ACC112 (cell line): ENCODE results near the gene MAP3K12.

ENCODE experiments used
- H2AFZ ChIP-seq: fragments of 200-600 bp; sonication (generic); one replicate; pipeline ENCODE4 v1.6.0; 2017; ENCODE audit warnings: antibody characterized with exemption, low read length; ENCODE audit not compliant: unreplicated experiment
- H3K27ac ChIP-seq: fragments of 200-600 bp; sonication (generic); 2 replicates; pipeline ENCODE4 v1.5.1; 2014; ENCODE audit warnings: low read depth, mild to moderate bottlenecking, antibody characterized with exemption, low read length, moderate library complexity
- H3K27me3 ChIP-seq: fragments of 200-600 bp; sonication (generic); 2 replicates; pipeline ENCODE4 v1.6.1; 2014; ENCODE audit warnings: mild to moderate bottlenecking, antibody characterized with exemption, low read length, moderate library complexity, mixed read lengths; ENCODE audit not compliant: insufficient read depth
- H3K36me3 ChIP-seq: fragments of 200-600 bp; sonication (generic); 2 replicates; pipeline ENCODE4 v1.6.1; 2016; ENCODE audit warnings: mild to moderate bottlenecking, antibody characterized with exemption, low read length, moderate library complexity, mixed read lengths; ENCODE audit not compliant: insufficient read depth
- H3K4me1 ChIP-seq: fragments of 200-600 bp; sonication (generic); one replicate; pipeline ENCODE4 v1.6.1; 2016; ENCODE audit warnings: low read length, mixed read lengths; ENCODE audit not compliant: insufficient read depth, unreplicated experiment, control insufficient read depth
- H3K4me3 ChIP-seq: fragments of 200-600 bp; sonication (generic); 2 replicates; pipeline ENCODE4 v1.5.1; 2014; ENCODE audit warnings: mild to moderate bottlenecking, low read depth, low read length
- H3K79me2 ChIP-seq: fragments of 200-600 bp; sonication (generic); one replicate; pipeline ENCODE4 v1.6.0; 2016; ENCODE audit warnings: low read length; ENCODE audit not compliant: control insufficient read depth, unreplicated experiment, insufficient read depth

The MAP3K12 gene

DNA sequence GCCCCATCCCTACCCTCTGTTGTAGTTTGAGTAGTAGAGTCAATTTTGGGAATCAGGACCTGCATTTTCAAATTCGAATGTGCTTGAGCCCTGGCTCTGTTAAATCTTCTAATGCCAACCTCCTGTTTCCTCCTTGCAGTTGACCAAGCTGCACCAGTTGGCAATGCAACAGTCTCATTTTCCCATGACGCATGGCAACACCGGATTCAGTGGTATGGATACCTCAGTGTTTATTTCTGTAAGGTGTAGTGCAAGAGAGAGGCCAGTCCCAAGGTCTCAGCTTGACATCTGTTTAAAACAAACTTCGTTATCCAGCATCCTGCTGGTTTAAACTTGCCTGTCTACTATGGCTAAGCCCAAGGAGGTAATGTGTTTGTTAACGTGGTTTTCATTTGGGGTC lies 32.2 kb downstream of the MAP3K12 start:
- H3K36me3 ChIP-seq: peaks cover 73% of the 10 kb centered on the region
- H3K4me1 ChIP-seq: peaks cover 7% of the 10 kb centered on the region
- no peak overlapping the region for H2AFZ ChIP-seq
- H3K79me2 ChIP-seq: peaks cover 69% of the 10 kb centered on the region
- no peak overlapping the region for H3K4me3 ChIP-seq
- no peak overlapping the region for H3K27ac ChIP-seq
- no peaks in the 10 kb centered on the region for H3K27me3 ChIP-seq

DNA sequence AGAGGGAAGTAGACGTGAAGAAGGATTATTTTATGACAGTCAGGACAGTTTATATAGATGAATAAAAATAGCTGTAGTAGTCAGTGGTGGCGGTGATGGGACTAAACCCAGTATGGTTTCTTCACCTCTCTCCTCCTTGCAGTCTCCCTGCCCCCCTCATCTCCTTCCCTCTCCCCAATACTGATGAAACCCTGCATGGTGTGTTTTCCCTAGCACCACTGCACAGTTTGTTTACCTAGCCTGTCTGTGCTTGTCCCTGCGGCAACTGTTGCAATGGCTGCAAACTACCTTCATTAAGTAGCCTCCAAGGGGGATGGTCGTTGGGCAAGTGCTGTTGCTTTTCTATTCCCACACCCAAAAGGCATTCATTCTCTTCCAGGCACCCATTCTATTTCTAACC lies 32.6 kb downstream of the MAP3K12 start:
- Histone ChIP-seq H3K4me3 (no peak overlapping the region), H3K27ac (no peak overlapping the region), H3K79me2 (peaks cover 69% of the 10 kb centered on the region), H3K4me1 (peaks cover 5% of the 10 kb centered on the region), H3K27me3 (no peaks in the 10 kb centered on the region), H3K36me3 (peaks cover 74% of the 10 kb centered on the region), H2AFZ (no peak overlapping the region)

DNA sequence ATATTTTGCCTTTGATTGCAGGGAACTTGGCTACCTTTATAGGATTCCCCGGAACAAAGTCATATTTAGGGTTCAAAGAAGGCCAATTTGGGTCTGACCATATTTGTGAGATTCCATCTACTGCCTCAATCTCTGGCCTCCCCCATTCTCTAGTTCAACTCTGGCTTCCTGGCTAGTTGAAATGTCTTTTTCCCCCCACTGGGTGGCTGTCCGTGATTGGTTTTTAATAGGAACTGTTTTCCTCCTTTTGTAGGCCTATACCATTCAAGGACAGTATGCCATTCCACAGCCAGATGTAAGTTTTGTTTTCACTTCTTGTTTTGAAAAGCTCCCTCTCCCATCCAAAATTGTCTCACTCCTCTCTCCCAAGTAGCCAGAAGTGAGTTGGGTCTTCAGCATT lies 33.6 kb downstream of the MAP3K12 start:
- Histone ChIP-seq H3K27me3 (no peaks in the 10 kb centered on the region), H3K4me3 (no peak overlapping the region), H2AFZ (no peak overlapping the region), H3K4me1 (peaks cover 8% of the 10 kb centered on the region), H3K79me2 (peaks cover 73% of the 10 kb centered on the region), H3K36me3 (peaks cover 80% of the 10 kb centered on the region), H3K27ac (no peak overlapping the region)

DNA sequence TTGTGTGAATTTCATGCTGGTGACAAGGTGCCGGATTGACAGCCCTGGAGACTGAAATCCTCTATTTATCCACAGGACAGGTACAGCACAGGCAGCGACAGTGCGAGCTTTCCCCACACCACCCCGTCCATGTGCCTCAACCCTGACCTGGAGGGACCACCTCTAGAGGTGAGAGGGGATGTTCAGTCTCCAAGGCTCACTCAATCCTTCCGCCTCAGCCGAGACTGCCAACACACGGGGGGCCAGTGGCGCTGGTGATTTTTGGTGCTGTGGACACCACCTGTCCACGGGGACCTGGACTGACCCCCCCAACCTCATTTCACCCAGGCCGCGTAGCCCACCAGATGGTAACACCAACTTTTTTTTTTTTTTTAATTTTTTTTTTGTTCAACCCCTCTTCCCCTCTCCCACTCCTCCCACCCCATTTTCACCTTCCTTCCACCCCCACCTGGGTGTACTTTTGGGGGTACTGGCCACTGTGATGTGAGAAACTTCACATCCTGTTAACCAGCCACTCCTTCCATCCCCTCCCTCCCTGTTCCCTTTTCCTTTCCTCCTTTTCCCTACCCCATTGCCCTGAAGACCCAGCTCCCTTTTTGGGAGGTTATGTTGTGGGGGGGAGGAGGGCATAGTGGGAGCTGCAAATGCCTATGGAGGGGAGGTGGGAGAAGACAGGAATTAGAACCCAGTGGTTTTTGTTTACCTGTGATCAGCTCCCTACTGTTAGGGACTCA lies 34.4 kb downstream of the MAP3K12 start:
- H3K79me2 ChIP-seq: peaks cover 77% of the 10 kb centered on the region
- peaks cover 84% of the 10 kb centered on the region for H3K36me3 ChIP-seq
- no peak overlapping the region for H3K4me3 ChIP-seq
- H3K27ac ChIP-seq: no peak overlapping the region
- peaks cover 16% of the 10 kb centered on the region for H3K4me1 ChIP-seq
- no peak overlapping the region for H2AFZ ChIP-seq
- H3K27me3 ChIP-seq: no peaks in the 10 kb centered on the region

DNA sequence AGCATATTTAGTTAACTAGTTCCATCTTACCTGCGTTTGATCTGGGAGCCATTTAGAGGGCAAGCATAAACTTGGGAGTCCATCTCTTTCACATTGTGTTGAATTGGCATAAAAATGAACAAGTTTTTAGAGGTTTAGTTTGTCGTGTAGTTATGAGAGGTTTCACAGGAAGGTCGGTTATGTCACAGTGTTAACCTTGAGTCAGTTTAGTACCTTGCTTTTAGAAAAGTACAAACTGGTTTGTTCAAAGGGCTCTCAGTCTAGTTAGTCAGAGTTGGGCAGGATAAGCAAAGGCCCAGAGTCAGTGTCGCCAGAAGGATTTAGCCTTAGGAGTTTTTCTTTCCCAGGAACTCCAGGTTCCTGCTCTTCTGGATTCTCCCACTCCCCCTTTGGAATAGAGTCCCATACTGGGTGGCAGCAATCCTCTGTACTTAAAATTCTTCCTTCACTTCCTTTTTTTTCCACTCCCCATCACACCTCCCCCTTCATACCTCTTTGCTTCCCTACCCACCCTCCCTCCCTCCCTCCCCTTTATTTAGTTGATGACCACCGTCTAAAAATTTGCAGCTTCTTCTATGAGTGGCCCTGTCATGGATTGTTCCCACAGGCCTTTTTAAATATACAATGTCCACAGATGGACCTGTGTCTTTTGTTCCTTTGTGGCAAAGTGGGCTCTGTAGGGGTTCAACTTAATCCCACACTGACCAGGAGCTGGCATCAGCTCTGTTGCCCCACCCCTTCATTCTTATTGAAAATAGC lies 35.3 kb downstream of the MAP3K12 start:
- Histone ChIP-seq H3K4me1 (peaks cover 18% of the 10 kb centered on the region), H3K27me3 (no peaks in the 10 kb centered on the region), H3K4me3 (no peak overlapping the region), H3K79me2 (peaks cover 84% of the 10 kb centered on the region), H2AFZ (no peak overlapping the region), H3K36me3 (peaks cover 90% of the 10 kb centered on the region), H3K27ac (no peak overlapping the region)

DNA sequence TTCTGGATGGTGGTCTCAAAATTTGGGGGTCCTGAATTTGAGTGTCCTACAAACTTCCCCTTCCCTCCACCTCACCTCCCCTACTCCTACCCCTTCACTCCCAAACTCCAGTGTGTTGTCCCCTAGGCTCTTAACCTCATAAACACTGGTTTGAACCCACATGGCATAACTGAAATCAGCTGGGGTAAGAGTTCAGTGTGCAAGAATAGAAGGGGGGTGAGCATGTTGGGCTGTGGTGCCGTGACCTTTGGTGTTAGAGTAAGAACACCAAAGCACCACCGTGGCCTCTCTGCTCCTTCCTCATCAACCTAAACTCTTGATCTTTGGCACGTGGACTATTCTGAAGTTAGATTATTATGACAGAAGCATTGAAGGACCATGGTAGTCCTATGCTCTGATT lies 36.3 kb downstream of the MAP3K12 start:
- Histone ChIP-seq H3K79me2 (peaks cover 87% of the 10 kb centered on the region), H3K36me3 (peaks cover 86% of the 10 kb centered on the region), H3K27ac (no peak overlapping the region), H2AFZ (no peak overlapping the region), H3K27me3 (no peaks in the 10 kb centered on the region), H3K4me1 (peaks cover 21% of the 10 kb centered on the region), H3K4me3 (no peak overlapping the region)

DNA sequence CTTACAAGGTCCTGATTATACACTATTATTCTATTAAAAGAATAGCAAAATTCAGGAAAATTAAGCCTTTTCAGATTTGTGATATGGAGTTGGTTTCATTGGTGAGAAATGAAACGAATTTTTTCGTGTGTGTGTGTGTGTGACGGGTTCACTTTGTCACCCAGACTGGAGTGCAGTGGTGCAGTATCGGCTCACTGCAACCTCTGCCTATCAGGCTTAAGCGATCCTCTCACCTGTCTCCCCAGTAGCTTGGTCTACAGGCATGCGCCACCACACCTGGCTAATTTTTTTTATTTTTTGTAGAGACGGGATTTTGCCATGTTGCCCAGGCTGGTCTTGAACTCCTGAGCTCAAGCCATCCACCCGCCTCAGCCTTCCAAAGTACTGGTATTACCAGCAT lies 37.7 kb downstream of the MAP3K12 start:
- Histone ChIP-seq H3K4me1 (peaks cover 21% of the 10 kb centered on the region), H3K79me2 (peaks cover 90% of the 10 kb centered on the region)

DNA sequence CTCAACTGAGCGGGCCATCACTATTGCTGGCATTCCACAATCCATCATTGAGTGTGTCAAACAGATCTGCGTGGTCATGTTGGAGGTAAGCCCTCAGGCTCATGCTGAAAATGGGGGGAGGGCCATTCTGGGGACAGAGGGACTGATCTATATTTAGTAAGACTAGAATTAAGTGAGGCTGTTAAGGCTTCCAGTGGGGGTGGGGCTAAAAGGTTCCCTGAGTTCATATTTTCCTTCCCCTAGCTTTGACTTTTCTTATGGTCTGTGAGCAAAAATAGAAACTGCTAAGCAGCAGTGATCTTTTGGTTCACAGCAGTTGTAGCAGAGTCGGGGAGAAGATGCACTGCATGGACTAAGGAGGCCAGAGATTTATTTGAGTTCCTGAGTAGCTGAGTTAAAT lies 38.2 kb downstream of the MAP3K12 start:
- Histone ChIP-seq H3K27me3 (no peaks in the 10 kb centered on the region), H3K79me2 (peaks cover 94% of the 10 kb centered on the region), H3K4me3 (no peak overlapping the region), H3K4me1 (peaks cover 21% of the 10 kb centered on the region), H3K27ac (no peak overlapping the region), H2AFZ (no peak overlapping the region), H3K36me3 (peaks cover 80% of the 10 kb centered on the region)

More for the DNA sequence above, 37.7 kb downstream of the MAP3K12 start:
- no peak overlapping the region for H3K4me3 ChIP-seq
- peaks cover 81% of the 10 kb centered on the region for H3K36me3 ChIP-seq
- no peak overlapping the region for H2AFZ ChIP-seq
- H3K27me3 ChIP-seq: no peaks in the 10 kb centered on the region
- H3K27ac ChIP-seq: no peak overlapping the region

DNA sequence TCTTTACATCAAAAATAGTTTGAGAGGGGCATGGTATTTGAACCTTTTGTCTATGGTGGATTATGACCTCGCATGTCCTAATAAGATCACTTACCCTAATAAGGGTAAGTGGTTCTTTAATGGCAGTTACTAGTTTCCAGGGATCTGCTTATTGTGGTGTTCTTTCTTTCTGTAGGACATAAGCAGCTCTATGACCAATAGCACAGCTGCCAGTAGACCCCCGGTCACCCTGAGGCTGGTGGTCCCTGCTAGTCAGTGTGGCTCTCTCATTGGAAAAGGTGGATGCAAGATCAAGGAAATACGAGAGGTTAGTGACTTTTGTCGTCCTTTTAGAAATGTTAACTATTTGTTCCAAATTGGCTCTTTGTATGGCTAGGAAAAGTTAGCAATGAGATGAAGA lies 40.2 kb downstream of the MAP3K12 start:
- Histone ChIP-seq H3K27me3 (no peaks in the 10 kb centered on the region), H3K79me2 (peaks cover 95% of the 10 kb centered on the region), H3K4me3 (no peak overlapping the region), H2AFZ (no peak overlapping the region), H3K4me1 (peaks cover 30% of the 10 kb centered on the region), H3K36me3 (peaks cover 83% of the 10 kb centered on the region), H3K27ac (no peak overlapping the region)

DNA sequence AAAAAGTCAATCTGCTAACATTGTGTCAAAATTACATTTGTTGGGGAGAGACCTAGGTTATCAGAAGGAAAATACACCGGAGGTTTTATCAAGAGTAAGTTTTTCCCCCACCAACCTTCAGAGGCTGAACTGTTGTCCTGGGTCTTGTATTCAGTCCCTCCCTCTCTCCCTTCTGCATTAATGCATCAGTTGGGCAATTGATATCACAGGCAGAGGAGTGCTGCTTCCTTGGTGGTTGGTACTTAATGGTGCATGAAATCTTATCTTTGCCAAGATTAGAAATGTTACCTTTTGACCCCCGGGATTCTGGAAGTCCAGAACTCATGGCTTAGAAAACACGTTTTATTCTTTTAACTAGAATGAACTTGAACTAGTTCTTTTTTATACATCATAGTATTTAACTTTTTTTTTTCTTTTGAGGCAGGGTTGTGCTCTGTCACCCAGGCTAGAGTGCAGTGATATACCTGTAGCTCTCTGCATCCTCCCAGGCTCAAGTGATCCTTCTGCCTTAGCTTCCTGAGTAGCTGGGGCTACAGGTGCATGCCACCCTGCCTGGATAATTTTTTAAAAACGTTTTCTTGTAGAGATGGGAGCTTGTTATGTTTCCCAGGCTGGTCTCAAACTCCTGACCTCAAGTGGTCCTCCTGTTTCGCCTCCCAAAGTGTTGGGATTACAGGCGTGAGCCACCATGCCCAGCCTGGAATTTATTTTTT lies 42.4 kb downstream of the MAP3K12 start:
- Histone ChIP-seq H3K27me3 (no peaks in the 10 kb centered on the region), H2AFZ (no peak overlapping the region), H3K27ac (no peak overlapping the region), H3K4me3 (no peak overlapping the region), H3K79me2 (peaks cover 92% of the 10 kb centered on the region), H3K36me3 (peaks cover 74% of the 10 kb centered on the region), H3K4me1 (peaks cover 27% of the 10 kb centered on the region)
